ENCODE data around the gene ORM2.

Gene ORM2

DNA sequence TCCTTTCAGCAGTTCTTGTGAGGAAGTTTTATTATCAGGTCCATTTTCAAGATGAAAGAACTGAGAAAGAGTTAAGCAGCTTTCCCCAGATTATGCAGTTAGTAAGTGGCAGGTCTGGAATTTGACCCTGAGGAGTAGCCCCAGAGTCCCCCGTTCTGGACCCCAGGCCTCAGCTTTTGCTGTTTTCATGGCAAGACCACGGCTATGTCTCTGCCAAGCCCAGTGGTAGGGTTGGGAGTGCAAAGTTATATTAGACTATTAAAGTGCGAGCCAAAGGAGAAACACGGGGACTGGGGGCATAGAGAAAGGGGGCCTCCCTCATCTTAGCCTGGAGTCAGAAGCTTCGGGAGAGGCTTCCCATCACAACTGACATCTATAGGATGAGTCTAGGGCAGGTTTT lies 26.1 kb upstream of the ORM2 start:
- no peak overlapping the region for H3K4me2 ChIP-seq (ENCODE audit: low read length)
- no peaks in the 10 kb centered on the region for H3K4me1 ChIP-seq
- TF ChIP-seq CTCF (IDR thresholded peaks at IDR 0.05): no peak
- no peaks in the 10 kb centered on the region for H3K27me3 ChIP-seq (ENCODE audit: control insufficient read depth, insufficient read depth, low read length)
- H3K4me3 ChIP-seq (ENCODE audit: low read depth, low read length): no peak overlapping the region
- no peak overlapping the region for H3K27ac ChIP-seq
- H2AFZ ChIP-seq: no peak overlapping the region
- H3K36me3 ChIP-seq (ENCODE audit: control insufficient read depth, insufficient read depth, low read length): no peaks in the 10 kb centered on the region
- H3K9ac ChIP-seq: no peak overlapping the region
- H3K9me3 ChIP-seq (ENCODE audit: control insufficient read depth, low read length): no peaks in the 10 kb centered on the region
- no peaks in the 10 kb centered on the region for H3K79me2 ChIP-seq

DNA sequence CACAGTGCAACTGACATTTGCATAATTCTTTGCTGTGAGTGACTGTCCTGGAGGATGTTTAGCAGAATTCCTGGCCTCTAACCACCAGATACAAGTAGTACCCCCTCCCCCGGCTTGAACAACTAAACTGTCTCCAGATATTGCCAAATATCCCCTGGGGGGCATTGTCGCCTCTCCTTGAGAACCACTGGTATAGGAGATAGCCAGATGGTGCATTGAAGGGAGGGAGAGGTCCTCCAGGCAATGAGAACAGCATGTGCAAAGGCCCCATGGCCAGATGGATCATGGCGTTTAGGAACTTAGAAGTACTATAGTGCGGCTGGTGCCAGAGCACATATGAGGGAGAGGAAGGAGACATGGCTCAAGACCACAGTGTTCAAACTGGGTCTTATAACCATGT lies 25.7 kb upstream of the ORM2 start:
- no peak for TF ChIP-seq CTCF (IDR thresholded peaks at IDR 0.05)
- Histone ChIP-seq H3K27me3 (ENCODE audit: control insufficient read depth, insufficient read depth, low read length) (no peaks in the 10 kb centered on the region), H2AFZ (no peak overlapping the region), H3K4me3 (ENCODE audit: low read depth, low read length) (no peak overlapping the region), H3K36me3 (ENCODE audit: control insufficient read depth, insufficient read depth, low read length) (no peaks in the 10 kb centered on the region), H3K9me3 (ENCODE audit: control insufficient read depth, low read length) (no peaks in the 10 kb centered on the region), H3K4me2 (ENCODE audit: low read length) (no peak overlapping the region), H3K79me2 (no peaks in the 10 kb centered on the region), H3K4me1 (no peaks in the 10 kb centered on the region), H3K9ac (no peak overlapping the region), H3K27ac (no peak overlapping the region)

DNA sequence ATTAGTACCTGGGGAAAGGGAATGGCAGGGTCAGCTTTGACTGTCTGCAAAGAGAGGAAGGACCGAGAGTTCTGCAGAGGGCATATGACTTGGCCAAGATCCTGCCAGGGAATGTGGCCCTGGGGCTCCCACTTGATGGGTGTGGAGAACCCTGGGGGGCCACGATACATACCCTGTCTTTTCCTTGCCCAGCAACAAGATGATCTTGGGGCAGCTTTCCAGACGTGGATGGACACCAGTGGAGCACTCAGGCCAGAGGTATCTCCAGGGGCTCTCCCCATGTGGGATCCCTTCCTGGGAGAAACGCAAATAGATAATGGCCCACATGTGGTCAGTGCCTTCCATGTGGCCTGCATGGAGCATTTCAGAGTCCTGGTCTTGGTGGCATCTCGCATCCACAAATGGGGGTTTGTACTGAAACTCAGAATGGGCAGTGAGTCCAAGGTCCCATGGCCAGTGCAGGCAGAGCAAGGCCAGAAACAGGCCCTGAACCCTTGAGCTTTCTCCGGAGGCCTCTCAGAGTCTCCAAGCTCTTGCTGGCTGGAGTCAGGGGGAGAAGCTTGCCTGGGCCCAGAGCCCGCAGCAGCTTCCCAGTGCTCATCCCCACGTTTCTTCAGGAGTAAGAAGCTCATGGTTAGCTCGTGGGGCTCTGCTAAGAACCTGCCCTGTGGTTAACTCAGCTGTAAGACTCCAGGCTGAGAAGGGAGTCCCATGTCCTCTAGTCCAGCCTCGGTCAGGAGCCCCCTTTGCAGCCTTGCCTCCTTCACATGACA lies 25.1 kb upstream of the ORM2 start:
- Histone ChIP-seq H3K9me3 (ENCODE audit: control insufficient read depth, low read length) (no peaks in the 10 kb centered on the region), H3K9ac (no peak overlapping the region), H3K4me3 (ENCODE audit: low read depth, low read length) (no peak overlapping the region), H3K4me1 (no peaks in the 10 kb centered on the region), H3K79me2 (no peaks in the 10 kb centered on the region), H2AFZ (no peak overlapping the region), H3K27me3 (ENCODE audit: control insufficient read depth, insufficient read depth, low read length) (no peaks in the 10 kb centered on the region), H3K36me3 (ENCODE audit: control insufficient read depth, insufficient read depth, low read length) (no peaks in the 10 kb centered on the region), H3K27ac (no peak overlapping the region), H3K4me2 (ENCODE audit: low read length) (no peak overlapping the region)
- no peak for TF ChIP-seq CTCF (IDR thresholded peaks at IDR 0.05)

DNA sequence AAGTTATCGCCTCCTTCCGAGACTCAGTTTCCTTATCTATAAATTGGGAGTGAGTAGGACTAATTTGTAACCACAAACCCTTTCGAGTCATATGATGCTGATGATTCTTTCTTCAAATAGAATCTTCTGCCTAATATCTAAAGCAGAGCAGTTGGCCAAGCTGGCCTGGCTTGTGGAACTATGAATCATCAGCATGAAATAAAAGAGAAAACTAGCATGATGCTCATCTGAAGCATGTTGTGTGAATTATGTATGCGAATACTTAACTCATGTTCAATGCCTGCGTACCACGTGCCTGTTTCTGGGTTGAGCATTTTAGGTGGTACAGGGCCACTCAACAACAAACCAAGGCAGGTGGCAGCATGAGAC lies 21.8 kb upstream of the ORM2 start:
- H3K9ac ChIP-seq: no peak overlapping the region
- no peaks in the 10 kb centered on the region for H3K9me3 ChIP-seq (ENCODE audit: control insufficient read depth, low read length)
- no peak for TF ChIP-seq CTCF (IDR thresholded peaks at IDR 0.05)
- no peak overlapping the region for H3K4me3 ChIP-seq (ENCODE audit: low read depth, low read length)
- no peak overlapping the region for H3K27ac ChIP-seq
- no peak overlapping the region for H3K4me2 ChIP-seq (ENCODE audit: low read length)
- H3K36me3 ChIP-seq (ENCODE audit: control insufficient read depth, insufficient read depth, low read length): no peaks in the 10 kb centered on the region
- no peaks in the 10 kb centered on the region for H3K27me3 ChIP-seq (ENCODE audit: control insufficient read depth, insufficient read depth, low read length)
- no peaks in the 10 kb centered on the region for H3K4me1 ChIP-seq
- H2AFZ ChIP-seq: no peak overlapping the region
- H3K79me2 ChIP-seq: no peaks in the 10 kb centered on the region

DNA sequence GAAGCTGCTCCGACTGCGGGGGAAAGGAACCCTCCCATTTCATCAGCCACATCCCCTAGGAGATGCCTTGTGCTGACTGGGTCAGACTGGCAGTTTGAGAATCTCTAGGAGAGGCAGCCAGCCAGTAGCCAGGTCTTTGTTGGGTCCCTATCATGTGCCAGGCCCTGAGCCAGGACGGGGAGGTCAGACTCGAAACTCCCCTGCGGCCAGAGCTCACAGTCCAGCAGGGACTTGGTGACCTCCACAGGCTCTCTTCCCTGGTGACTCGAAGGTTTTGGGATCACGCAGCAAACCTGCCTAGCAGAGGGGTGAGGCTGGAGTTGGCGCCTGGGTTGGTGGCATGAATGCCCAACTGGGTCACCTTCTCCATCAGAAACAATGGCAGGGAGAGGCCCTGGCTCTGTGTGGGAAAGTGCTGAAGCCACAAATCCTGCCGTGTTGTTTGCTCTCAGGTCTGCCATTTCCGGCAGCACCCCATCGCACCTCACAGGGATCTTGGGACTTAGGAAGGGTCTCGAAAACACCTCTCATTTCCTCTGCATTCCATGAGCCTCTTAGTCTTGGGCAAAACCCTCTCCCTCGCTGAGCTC lies 21.2 kb upstream of the ORM2 start:
- Histone ChIP-seq H3K36me3 (ENCODE audit: control insufficient read depth, insufficient read depth, low read length) (no peaks in the 10 kb centered on the region), H3K4me3 (ENCODE audit: low read depth, low read length) (no peak overlapping the region), H3K4me2 (ENCODE audit: low read length) (no peak overlapping the region)

More for the DNA sequence above, 21.2 kb upstream of the ORM2 start:
- Histone ChIP-seq H3K27ac (no peak overlapping the region), H2AFZ (no peak overlapping the region), H3K4me1 (no peaks in the 10 kb centered on the region), H3K79me2 (no peaks in the 10 kb centered on the region), H3K9ac (no peak overlapping the region), H3K9me3 (ENCODE audit: control insufficient read depth, low read length) (no peaks in the 10 kb centered on the region), H3K27me3 (ENCODE audit: control insufficient read depth, insufficient read depth, low read length) (no peaks in the 10 kb centered on the region)
- no peak for TF ChIP-seq CTCF (IDR thresholded peaks at IDR 0.05)
